Measurements from ENCODE around the gene COL20A1. TPM values are rescaled to one million over a fixed set of nuclear protein-coding genes. Genes with fewer than 3 reads are reported as not detected.

COL20A1 gene
- total RNA-seq (2022; extraction: Qiagen RNA extraction; ENCODE audit: low read depth), result 0.67 to 1.6 TPM (median 1.3 TPM) in 5 replicates

DNA sequence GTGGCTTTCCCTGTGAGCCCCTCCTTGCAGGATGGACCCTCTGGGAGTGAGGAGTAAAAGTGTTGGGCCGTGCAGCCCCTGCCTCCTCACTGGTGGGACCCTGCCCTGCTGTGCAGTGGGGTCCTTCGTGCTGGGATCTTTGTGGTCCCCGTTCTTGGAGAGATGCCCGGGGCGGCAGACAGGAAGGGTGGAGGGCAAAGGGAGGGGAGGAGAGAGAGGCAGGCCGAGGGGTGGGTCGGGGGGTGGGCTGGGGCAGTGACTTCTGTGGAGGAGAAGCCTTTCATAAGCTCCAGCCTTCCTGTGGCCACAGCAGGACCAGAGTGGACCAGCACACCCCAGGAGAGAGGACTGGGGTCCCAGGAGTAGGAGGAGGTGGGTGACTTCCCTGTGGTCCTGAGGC is at the start of gene COL20A1:
Gene COL20A1 (plus strand): TSS at position 283 of the 400 bp plus-strand sequence. CDS start 1,922 bp downstream, outside the sequence.

DNA sequence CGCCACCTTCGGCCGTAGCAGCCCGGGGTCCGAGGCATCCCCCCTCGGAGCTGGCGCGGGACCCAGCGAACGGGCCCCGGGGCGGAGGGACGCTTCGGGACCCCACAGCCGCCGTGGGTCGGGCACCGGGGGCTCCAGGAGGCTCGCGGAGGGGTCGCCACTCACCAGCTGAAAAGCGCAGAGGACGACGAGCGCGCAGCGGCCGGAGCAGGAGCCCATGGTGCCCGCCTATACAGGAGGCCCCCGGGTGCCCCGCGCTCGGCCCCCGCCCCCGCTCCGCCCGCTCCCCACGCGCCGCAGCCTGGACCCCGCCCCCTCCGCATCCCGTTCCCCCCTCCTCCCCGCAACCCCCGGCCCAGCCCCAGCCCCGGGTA is 38.8 kb upstream of the COL20A1 start, which contains the start of gene NKAIN4:
Gene NKAIN4 (minus strand): TSS at position 232 of the 374 bp plus-strand sequence. CDS start 13 bp downstream, at position 219.

DNA sequence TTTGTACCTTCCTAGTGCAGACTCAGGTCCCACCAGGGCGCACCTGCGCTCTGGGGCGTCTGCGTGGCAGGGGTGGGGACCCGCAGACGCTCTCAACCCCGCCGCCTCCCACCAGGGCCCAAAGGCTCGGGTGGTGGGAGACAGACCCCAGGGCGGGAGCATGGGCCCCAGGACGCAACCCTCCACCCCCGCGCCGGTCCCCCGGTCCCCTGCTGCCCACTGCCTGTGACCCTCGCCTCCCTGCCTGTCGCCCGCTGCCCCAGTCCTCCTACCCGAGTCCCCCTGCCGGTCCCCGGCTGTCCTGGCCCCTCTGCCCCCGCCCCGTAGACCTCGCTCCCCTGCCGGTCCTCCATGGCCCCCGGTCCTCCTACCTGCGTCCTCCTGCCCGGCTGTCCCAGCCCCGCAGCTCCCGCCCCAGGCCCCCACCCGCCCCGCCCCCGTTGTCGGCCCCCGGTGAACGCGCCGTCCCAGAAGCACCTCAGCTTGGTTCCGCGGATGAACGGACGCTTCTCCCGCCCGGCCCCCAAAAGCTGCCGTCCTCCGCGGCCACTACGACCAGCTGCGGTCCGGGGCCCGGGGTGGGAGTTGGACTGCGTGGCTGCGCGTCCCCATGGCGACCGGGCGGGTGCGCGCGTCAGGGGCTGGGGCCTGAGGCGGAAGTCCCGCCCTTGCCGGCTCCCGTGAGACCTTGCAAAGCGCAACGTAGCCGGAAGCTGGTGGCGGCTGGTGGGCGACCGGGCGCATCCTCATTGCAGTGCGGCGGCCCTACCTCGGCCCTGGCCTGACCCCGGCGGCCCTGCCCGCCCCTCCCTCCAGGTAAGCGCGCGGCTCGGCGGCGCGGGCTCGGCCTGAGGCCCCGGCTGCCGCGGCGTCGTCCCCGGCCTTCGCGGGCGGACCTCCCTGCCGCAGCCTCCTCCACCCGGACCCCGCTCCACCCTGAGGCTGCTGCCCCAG is 20.6 kb upstream of the COL20A1 start, which contains the start of gene ARFGAP1:
Gene ARFGAP1 (plus strand): TSS at position 709 of the 954 bp plus-strand sequence. CDS start 2,768 bp downstream, outside the sequence.

DNA sequence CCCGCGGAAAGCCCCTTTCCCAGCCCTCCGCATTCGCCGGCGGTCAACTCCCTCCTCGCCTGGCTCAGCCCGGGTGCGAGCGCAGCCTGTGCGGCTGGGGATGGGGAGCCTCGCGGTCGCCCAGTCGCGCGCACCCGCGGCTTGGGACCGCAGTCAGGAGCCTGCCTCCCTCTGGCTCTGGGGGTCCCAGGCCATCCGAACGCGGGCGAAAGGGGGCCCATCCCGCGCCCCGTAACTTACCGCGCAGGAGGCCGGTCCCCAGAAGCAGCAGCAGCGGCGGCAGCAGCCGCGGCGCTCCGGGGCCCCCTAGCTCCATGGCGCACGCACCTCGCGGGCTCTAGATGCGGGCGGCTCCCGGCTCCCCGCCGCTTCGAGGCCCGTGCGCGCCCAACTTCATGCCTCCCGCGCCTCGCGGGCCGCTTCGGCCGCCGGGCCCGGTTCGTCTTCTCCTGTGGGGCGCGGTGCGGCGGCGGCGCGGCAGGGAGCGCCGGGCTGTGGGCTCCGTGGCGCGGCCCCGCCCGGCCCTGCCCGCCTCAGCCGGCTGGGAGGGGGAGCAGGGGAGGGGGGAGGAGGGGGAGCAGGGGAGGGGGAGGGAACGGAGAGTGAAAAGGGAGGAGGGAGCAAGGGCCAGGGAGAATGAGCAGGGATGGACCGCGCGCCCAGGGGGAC is 68.0 kb downstream of the COL20A1 start, which contains the start of gene CHRNA4:
Gene CHRNA4 (minus strand): TSS at position 500 of the 669 bp plus-strand sequence. CDS start 184 bp downstream, at position 316.

Other genes with a start within 250 kb of the COL20A1 start
- gene YTHDF1, start 77.1 kb upstream of the COL20A1 start, total RNA-seq (2022; extraction: Qiagen RNA extraction; ENCODE audit: low read depth), result 57.2 to 62.0 TPM (median 59.1 TPM) in 5 replicates
- 2.6 to 4.1 TPM (median 3.7 TPM) in 5 replicates for gene BIRC7, start 57.3 kb upstream of the COL20A1 start, total RNA-seq (2022; extraction: Qiagen RNA extraction; ENCODE audit: low read depth)
- gene NKAIN4, start 38.7 kb upstream of the COL20A1 start, total RNA-seq (2022; extraction: Qiagen RNA extraction; ENCODE audit: low read depth), result 6.3 to 10.1 TPM (median 7.0 TPM) in 5 replicates
- 67.7 to 105 TPM (median 90.0 TPM) in 5 replicates for gene ARFGAP1, start 20.4 kb upstream of the COL20A1 start, total RNA-seq (2022; extraction: Qiagen RNA extraction; ENCODE audit: low read depth)
- 0.19 to 2.1 TPM (median 0.29 TPM) in 5 replicates for gene CHRNA4, start 68.2 kb downstream of the COL20A1 start, total RNA-seq (2022; extraction: Qiagen RNA extraction; ENCODE audit: low read depth)
- 0.47 to 0.86 TPM (median 0.75 TPM) in 5 replicates for gene KCNQ2, start 179.5 kb downstream of the COL20A1 start, total RNA-seq (2022; extraction: Qiagen RNA extraction; ENCODE audit: low read depth)
- gene EEF1A2, start 205.9 kb downstream of the COL20A1 start, total RNA-seq (2022; extraction: Qiagen RNA extraction; ENCODE audit: low read depth), result 128 to 177 TPM (median 145 TPM) in 5 replicates
- 248 to 342 TPM (median 288 TPM) in 5 replicates for gene PPDPF, start 227.6 kb downstream of the COL20A1 start, total RNA-seq (2022; extraction: Qiagen RNA extraction; ENCODE audit: low read depth)
- gene PTK6, start 244.2 kb downstream of the COL20A1 start, total RNA-seq (2022; extraction: Qiagen RNA extraction; ENCODE audit: low read depth), result 2.1 to 3.1 TPM (median 2.5 TPM) in 5 replicates